ENCODE measurements around the gene LDLRAD4. TPM values are rescaled to one million over a fixed set of nuclear protein-coding genes. Genes with fewer than 3 reads are reported as not detected.

LDLRAD4 gene
- total RNA-seq, 1 donor: under 0.01 TPM

DNA sequence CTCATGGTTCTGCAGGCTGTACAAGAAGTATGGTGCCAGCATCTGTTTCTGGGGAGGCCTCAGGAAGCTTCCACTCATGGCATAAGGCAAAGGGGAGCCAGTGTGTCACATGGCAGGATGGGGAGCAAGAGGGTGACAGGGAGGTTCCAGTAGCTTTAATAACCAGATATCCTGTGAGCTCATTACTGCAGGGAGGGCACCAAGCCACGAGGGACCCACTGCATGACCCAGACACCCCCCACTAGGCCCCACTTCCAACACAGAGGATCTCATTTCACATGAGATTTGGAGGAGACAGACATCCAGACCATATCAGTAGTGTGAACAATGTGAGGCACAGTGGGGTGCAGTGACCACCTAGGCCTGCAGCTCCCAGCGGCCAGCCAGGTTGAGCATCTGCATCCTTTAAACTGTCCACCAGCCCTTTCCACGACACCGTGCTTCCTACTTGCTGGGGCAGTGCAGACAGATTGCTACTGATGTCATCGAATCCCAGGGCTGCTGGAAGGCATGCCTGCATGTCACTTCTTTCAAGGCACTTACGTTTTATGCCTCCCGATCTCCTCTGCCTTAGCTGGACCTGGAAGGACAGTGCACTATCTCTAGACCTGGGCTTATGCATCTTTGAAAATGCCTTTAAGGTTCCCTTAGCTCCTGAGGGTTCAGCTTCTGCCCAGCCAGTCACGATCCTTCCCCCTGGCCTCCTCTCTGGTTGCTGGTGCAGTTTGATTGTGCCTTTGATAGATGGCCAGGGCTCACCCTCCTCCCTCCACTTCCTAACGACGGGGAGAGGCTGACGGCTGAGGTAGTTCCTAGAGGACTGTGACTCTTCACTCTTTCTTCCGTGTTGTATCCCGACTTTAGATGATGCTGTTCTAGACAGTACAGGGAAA lies 333.5 kb downstream of the LDLRAD4 start:
- no peaks in the 10 kb centered on the region for H3K4me1 ChIP-seq (ENCODE audit: insufficient read depth, low read length)
- no peak overlapping the region for H3K4me3 ChIP-seq (ENCODE audit: insufficient read depth, low read length)
- H3K4me2 ChIP-seq (ENCODE audit: insufficient read depth, low read length): no peak overlapping the region
- H3K79me2 ChIP-seq (ENCODE audit: insufficient read depth, low read length): no peaks in the 10 kb centered on the region
- no peak overlapping the region for H2AFZ ChIP-seq (ENCODE audit: low read length)
- no peak overlapping the region for H3K27ac ChIP-seq (ENCODE audit: low read depth, low read length)
- H4K20me1 ChIP-seq (ENCODE audit: insufficient read depth, low read length): no peaks in the 10 kb centered on the region
- H3K27me3 ChIP-seq (ENCODE audit: insufficient read depth, low read length): peaks cover 8% of the 10 kb centered on the region
- TF ChIP-seq, protein P1, sequence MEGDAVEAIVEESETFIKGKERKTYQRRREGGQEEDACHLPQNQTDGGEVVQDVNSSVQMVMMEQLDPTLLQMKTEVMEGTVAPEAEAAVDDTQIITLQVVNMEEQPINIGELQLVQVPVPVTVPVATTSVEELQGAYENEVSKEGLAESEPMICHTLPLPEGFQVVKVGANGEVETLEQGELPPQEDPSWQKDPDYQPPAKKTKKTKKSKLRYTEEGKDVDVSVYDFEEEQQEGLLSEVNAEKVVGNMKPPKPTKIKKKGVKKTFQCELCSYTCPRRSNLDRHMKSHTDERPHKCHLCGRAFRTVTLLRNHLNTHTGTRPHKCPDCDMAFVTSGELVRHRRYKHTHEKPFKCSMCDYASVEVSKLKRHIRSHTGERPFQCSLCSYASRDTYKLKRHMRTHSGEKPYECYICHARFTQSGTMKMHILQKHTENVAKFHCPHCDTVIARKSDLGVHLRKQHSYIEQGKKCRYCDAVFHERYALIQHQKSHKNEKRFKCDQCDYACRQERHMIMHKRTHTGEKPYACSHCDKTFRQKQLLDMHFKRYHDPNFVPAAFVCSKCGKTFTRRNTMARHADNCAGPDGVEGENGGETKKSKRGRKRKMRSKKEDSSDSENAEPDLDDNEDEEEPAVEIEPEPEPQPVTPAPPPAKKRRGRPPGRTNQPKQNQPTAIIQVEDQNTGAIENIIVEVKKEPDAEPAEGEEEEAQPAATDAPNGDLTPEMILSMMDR (IDR thresholded peaks at IDR 0.05; ENCODE audit: extremely low read depth, low read depth, low read length): no peak
- no peak for DNase-seq (ENCODE audit: insufficient read length, low spot score, missing footprints)
- no peaks in the 10 kb centered on the region for H3K9me3 ChIP-seq (ENCODE audit: low read depth, low read length)
- no peaks in the 10 kb centered on the region for H3K36me3 ChIP-seq (ENCODE audit: insufficient read depth, low read length)

DNA sequence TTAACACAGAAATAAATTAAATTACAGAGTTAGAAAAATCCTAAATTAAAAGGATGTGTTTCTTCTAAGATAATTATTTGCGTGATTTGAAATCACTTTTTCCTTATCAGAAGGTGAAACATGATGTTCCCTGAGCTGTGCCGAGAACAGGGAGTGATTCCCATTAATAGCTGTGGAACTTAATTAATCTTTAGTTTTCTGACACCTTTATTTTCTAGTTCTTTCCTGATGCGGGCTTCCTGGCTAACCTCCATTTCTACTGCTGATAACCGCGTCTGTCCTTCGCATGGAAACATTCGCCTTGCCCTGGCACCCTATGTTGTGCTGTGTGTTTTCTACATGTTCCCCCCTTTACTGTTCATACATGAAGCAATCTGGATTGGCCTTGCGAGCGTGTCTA lies 334.9 kb downstream of the LDLRAD4 start:
- no peak overlapping the region for H3K27ac ChIP-seq (ENCODE audit: low read depth, low read length)
- no peaks in the 10 kb centered on the region for H3K79me2 ChIP-seq (ENCODE audit: insufficient read depth, low read length)
- no peak overlapping the region for H3K4me2 ChIP-seq (ENCODE audit: insufficient read depth, low read length)
- TF ChIP-seq, protein P1 (IDR thresholded peaks at IDR 0.05; ENCODE audit: extremely low read depth, low read depth, low read length): no peak
- H3K36me3 ChIP-seq (ENCODE audit: insufficient read depth, low read length): no peaks in the 10 kb centered on the region
- no peak overlapping the region for H2AFZ ChIP-seq (ENCODE audit: low read length)
- H4K20me1 ChIP-seq (ENCODE audit: insufficient read depth, low read length): no peaks in the 10 kb centered on the region
- no peaks in the 10 kb centered on the region for H3K9me3 ChIP-seq (ENCODE audit: low read depth, low read length)
- H3K27me3 ChIP-seq (ENCODE audit: insufficient read depth, low read length): peaks cover 8% of the 10 kb centered on the region
- no peaks in the 10 kb centered on the region for H3K4me1 ChIP-seq (ENCODE audit: insufficient read depth, low read length)
- no peak overlapping the region for H3K4me3 ChIP-seq (ENCODE audit: insufficient read depth, low read length)
- no peak for DNase-seq (ENCODE audit: insufficient read length, low spot score, missing footprints)

DNA sequence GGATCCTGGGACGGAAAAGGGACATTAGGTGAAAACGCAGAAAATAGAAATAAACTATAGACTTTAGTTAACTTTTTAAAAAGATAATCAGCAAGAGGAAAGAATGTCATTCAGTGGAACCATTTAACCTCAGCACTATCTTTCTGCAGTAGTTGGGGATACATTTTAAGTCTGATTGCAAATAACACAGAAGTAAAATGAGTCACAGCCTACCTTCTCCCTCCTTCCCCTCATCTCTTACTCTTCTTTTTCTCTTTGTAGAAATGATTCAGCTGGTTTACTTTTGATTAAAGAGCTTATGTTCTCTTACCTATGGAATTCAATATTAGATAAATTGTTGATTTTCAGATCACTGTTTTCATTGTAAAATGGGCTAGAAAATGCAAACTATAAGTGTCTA lies 336.6 kb downstream of the LDLRAD4 start:
- Histone ChIP-seq H4K20me1 (ENCODE audit: insufficient read depth, low read length) (no peaks in the 10 kb centered on the region), H2AFZ (ENCODE audit: low read length) (no peak overlapping the region), H3K79me2 (ENCODE audit: insufficient read depth, low read length) (no peaks in the 10 kb centered on the region), H3K27ac (ENCODE audit: low read depth, low read length) (no peak overlapping the region), H3K27me3 (ENCODE audit: insufficient read depth, low read length) (peaks cover 3% of the 10 kb centered on the region), H3K4me3 (ENCODE audit: insufficient read depth, low read length) (no peak overlapping the region), H3K9me3 (ENCODE audit: low read depth, low read length) (no peaks in the 10 kb centered on the region), H3K4me2 (ENCODE audit: insufficient read depth, low read length) (no peak overlapping the region), H3K36me3 (ENCODE audit: insufficient read depth, low read length) (no peaks in the 10 kb centered on the region), H3K4me1 (ENCODE audit: insufficient read depth, low read length) (no peaks in the 10 kb centered on the region)
- DNase-seq (ENCODE audit: insufficient read length, low spot score, missing footprints): no peak
- TF ChIP-seq, protein P1 (IDR thresholded peaks at IDR 0.05; ENCODE audit: extremely low read depth, low read depth, low read length): no peak

GRCh38 chr18:13555865-13556264 lies 337.3 kb downstream of the LDLRAD4 start:
- Histone ChIP-seq H3K79me2 (ENCODE audit: insufficient read depth, low read length) (no peaks in the 10 kb centered on the region), H3K36me3 (ENCODE audit: insufficient read depth, low read length) (no peaks in the 10 kb centered on the region), H3K27ac (ENCODE audit: low read depth, low read length) (no peak overlapping the region), H3K27me3 (ENCODE audit: insufficient read depth, low read length) (peaks cover 6% of the 10 kb centered on the region), H3K4me3 (ENCODE audit: insufficient read depth, low read length) (no peak overlapping the region), H3K4me2 (ENCODE audit: insufficient read depth, low read length) (no peak overlapping the region), H4K20me1 (ENCODE audit: insufficient read depth, low read length) (no peaks in the 10 kb centered on the region), H3K9me3 (ENCODE audit: low read depth, low read length) (no peaks in the 10 kb centered on the region), H2AFZ (ENCODE audit: low read length) (no peak overlapping the region), H3K4me1 (ENCODE audit: insufficient read depth, low read length) (no peaks in the 10 kb centered on the region)
- no peak for DNase-seq (ENCODE audit: insufficient read length, low spot score, missing footprints)
- TF ChIP-seq, protein P1 (IDR thresholded peaks at IDR 0.05; ENCODE audit: extremely low read depth, low read depth, low read length): no peak
